Measurements from ENCODE around the gene KLHDC8A.

DNA sequence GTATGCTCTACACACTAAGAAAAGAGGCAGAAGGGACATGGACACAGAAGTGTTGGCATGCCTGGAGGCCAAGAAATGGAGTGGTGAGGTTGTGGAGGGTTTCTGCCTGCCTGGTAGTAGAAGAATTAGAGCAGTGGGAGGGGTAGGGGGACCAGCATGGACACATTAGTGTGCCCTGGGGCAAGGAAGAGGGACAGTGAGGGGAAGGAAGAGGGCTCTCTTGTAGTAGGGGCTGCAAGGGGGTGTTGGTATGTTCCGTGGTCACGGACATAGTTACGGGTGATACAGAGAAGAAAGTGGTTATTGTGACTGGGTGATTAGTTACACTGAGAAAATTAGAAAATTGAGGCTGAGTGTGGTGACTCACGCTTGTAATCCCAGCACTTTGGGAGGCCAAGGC lies 41.9 kb upstream of the KLHDC8A start:
- no peak for TF ChIP-seq GATA2 (IDR thresholded peaks at IDR 0.05; ENCODE audit: low read depth, low read length)
- TF ChIP-seq GATA3 (IDR thresholded peaks at IDR 0.05; ENCODE audit: low read depth, low read length), result no peak
